Panc1 (cell line): ENCODE measurements around the gene KIF21B. TPM values are rescaled to one million over a fixed set of nuclear protein-coding genes. Genes with fewer than 3 reads are reported as not detected.

Source experiments
- ATAC-seq: fragments of 200-7000 bp; cut with Tn5 transposase; 2 replicates; pipeline ENCODE4 v1.9.1; 2020; ENCODE audit warnings: mild to moderate bottlenecking, moderate library complexity
- BruUV-seq: library from RNA; stranded (reverse); fragments of 400-500 nt; replicated peaks from 2 replicates; lab custom pipeline; 2021; lab: Mats Ljungman, UMichigan
- CTCF ChIA-PET: fragments of 300-600 bp; sonication (Branson Sonifier 250); formaldehyde crosslinking; loops from one replicate; lab custom pipeline; 2022; ENCODE audit warnings: antibody characterized with exemption; lab: Charles Lee
- POLR2A ChIA-PET: fragments of 300-600 bp; sonication (Branson Sonifier 250); formaldehyde crosslinking; loops from one replicate; lab custom pipeline; 2022; ENCODE audit warnings: antibody characterized with exemption; lab: Charles Lee
- DNase-seq: peaks from one replicate; pipeline ENCODE4 v3.0.0-alpha.2; 2010; ENCODE audit warnings: low read depth, low spot score
- H3K27ac ChIP-seq: 2 replicates; pipeline ENCODE4 v1.5.1; 2011; ENCODE audit warnings: mild to moderate bottlenecking, low read length, inconsistent platforms
- H3K27me3 ChIP-seq: fragments of 200-500 bp; sonication (Bioruptor generic); 2 replicates; pipeline ENCODE4 v1.6.0; 2014; ENCODE audit warnings: low read length, inconsistent platforms; ENCODE audit not compliant: control insufficient read depth, insufficient read depth
- H3K36me3 ChIP-seq: fragments of 200-500 bp; sonication (Bioruptor generic); 2 replicates; pipeline ENCODE4 v1.5.1; 2014; ENCODE audit warnings: inconsistent platforms, mild to moderate bottlenecking, low read length, moderate library complexity; ENCODE audit not compliant: control insufficient read depth, insufficient read depth
- H3K4me1 ChIP-seq: 2 replicates; pipeline ENCODE4 v1.5.1; 2011; ENCODE audit warnings: inconsistent platforms, mild to moderate bottlenecking, low read length, moderate library complexity; ENCODE audit not compliant: control insufficient read depth, insufficient read depth
- H3K4me3 ChIP-seq, 2 experiments: 2 replicates each; pipeline ENCODE4 v1.5.1; 2011 to 2012; ENCODE audit warnings: low read depth in 2 of 2, low read length in 2 of 2, mild to moderate bottlenecking in 2 of 2, inconsistent platforms in 1 of 2, moderate library complexity in 1 of 2
- H3K9me3 ChIP-seq: fragments of 200-500 bp; sonication (Bioruptor generic); 2 replicates; pipeline ENCODE4 v1.5.1; 2014; ENCODE audit warnings: low read depth, mild to moderate bottlenecking, inconsistent platforms, low read length, moderate library complexity; ENCODE audit not compliant: control insufficient read depth, insufficient read depth
- POLR2AphosphoS5 ChIP-seq: IDR thresholded peaks from 2 replicates; pipeline ENCODE4 v1.6.1; 2012; ENCODE audit warnings: mild to moderate bottlenecking, low read depth, low read length, moderate library complexity
- SIN3A ChIP-seq: IDR thresholded peaks from 2 replicates; pipeline ENCODE4 v1.6.1; 2012; ENCODE audit warnings: low read depth, mild to moderate bottlenecking, low read length, moderate library complexity, borderline replicate concordance; ENCODE audit not compliant: insufficient read depth
- TCF7L2 ChIP-seq: IDR thresholded peaks from 2 replicates; pipeline ENCODE4 v1.6.1; 2011; ENCODE audit warnings: mild to moderate bottlenecking, low read depth, low read length, inconsistent platforms
- in situ Hi-C: cut with HindIII; loops from 2 replicates; pipeline ENCODE4 v1.10.0; 2016; ENCODE audit warnings: low sequenced_read_pairs, low pct_unique_long_range_greater_than_20kb
- intact Hi-C: fragments of 100-400 bp; cut with micrococcal nuclease; formaldehyde crosslinking; loops from one replicate; pipeline ENCODE4 v1.10.0; 2022; ENCODE audit not compliant: unreplicated experiment
- total RNA-seq: library from RNA; stranded (reverse); gene quantifications from one replicate; pipeline ENCODE4 v1.2.1, GENCODE V29; 2021; ENCODE audit not compliant: unreplicated experiment
- TF ChIP-seq, protein P1 (sequence below): fragments of 450-650 bp; IDR thresholded peaks from 2 replicates; pipeline ENCODE4 v1.5.1; 2017; ENCODE audit warnings: mild to moderate bottlenecking
- TF ChIP-seq, protein P2 (sequence below), 2 experiments: IDR thresholded peaks; 2 replicates each; pipeline ENCODE4 v1.6.1; 2011 to 2012; ENCODE audit warnings: low read depth in 2 of 2, control low read depth in 1 of 2, low read length in 1 of 2, mild to moderate bottlenecking in 1 of 2, moderate library complexity in 1 of 2; ENCODE audit not compliant: insufficient read depth in 1 of 2

The KIF21B gene
- total RNA-seq, 1 experiment from 2014 or later, result 0.46 TPM

DNA sequence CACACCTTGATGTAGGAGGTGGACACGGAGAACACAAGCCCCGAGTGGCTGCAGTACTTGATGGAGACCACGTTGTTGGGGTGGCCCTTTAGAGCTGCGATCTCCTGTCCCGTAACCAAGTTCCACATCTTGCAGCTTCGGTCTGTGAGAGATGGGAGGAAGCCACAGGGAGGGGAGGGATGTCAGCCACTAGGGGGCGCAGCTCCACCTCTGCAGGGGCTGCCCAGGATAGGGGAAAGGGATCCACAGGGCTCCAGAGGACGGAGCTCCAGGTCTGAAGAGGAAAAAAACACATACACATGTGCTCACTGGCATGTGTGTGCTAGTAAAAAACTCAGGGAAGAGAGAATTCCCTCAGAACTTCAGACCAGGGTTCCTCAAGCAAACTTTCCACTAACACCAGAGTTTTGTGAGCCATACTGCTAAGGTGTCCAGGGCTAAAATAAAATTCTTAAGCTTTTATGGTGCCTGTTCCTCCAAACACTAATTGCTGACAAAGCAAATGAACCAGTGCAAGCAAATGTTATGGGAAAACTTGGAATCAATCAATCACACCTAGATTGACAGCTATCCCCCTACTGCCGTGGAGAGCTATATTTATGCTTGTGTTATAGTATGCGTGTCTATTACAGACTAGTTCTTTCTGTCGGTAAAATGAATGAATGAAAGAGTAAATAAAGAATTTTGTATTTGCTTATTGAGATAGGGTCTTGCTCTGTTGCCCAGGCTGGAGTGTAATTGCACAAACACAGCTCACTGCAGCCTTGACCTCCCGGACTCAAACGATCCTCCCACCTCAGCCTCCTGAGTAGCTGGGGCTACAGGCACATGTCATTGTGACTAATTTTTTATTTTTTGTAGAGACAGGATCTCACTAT lies 43.7 kb downstream of the KIF21B start:
- TF ChIP-seq TCF7L2 (no peak), SIN3A (no peak)
- TF ChIP-seq, protein P1, sequence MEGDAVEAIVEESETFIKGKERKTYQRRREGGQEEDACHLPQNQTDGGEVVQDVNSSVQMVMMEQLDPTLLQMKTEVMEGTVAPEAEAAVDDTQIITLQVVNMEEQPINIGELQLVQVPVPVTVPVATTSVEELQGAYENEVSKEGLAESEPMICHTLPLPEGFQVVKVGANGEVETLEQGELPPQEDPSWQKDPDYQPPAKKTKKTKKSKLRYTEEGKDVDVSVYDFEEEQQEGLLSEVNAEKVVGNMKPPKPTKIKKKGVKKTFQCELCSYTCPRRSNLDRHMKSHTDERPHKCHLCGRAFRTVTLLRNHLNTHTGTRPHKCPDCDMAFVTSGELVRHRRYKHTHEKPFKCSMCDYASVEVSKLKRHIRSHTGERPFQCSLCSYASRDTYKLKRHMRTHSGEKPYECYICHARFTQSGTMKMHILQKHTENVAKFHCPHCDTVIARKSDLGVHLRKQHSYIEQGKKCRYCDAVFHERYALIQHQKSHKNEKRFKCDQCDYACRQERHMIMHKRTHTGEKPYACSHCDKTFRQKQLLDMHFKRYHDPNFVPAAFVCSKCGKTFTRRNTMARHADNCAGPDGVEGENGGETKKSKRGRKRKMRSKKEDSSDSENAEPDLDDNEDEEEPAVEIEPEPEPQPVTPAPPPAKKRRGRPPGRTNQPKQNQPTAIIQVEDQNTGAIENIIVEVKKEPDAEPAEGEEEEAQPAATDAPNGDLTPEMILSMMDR, result peak; percentile 89

DNA sequence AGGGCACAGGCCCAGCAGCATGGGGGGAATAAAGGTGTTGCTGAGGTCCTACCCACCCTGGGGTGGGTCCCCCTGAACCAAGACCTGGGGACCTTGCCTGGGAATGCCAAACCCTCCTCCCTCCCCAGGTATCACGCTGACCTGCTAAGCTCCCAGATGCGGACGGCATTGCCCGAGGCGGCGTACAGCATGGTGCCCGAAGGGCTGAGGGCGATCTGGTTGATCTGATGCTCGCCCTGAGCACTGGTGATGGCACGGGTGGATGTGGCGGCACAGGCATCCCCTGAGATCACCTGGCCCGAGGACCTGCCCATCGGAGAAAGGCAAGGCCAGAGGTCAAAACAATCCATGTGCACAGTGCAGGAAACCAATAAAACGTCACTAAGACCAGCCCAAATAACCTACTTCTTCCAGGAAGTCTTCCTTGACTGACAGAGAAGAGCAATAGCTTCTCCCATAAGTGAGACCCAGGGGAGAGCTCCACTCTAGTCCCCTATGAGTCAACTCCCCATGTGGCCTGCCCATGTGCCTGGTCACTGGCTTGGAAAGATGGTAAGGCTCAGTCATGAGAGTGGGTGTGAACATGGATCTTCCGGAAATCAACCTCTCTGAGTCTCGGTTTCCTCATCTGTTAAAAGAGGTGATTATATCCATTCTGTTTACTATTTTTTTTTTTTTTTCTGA lies 46.3 kb downstream of the KIF21B start:
- Histone ChIP-seq H3K4me3 (no peak overlapping the region), H3K36me3 (no peaks in the 10 kb centered on the region), H3K27ac (no peak overlapping the region), H3K4me1 (no peaks in the 10 kb centered on the region), H3K27me3 (no peaks in the 10 kb centered on the region), H3K9me3 (no peaks in the 10 kb centered on the region)
- CTCF ChIA-PET, result no interaction called here
- TF ChIP-seq, protein P1, result no peak
- TF ChIP-seq POLR2AphosphoS5, result no peak
- TF ChIP-seq TCF7L2, result no peak
- TF ChIP-seq, protein P2, sequence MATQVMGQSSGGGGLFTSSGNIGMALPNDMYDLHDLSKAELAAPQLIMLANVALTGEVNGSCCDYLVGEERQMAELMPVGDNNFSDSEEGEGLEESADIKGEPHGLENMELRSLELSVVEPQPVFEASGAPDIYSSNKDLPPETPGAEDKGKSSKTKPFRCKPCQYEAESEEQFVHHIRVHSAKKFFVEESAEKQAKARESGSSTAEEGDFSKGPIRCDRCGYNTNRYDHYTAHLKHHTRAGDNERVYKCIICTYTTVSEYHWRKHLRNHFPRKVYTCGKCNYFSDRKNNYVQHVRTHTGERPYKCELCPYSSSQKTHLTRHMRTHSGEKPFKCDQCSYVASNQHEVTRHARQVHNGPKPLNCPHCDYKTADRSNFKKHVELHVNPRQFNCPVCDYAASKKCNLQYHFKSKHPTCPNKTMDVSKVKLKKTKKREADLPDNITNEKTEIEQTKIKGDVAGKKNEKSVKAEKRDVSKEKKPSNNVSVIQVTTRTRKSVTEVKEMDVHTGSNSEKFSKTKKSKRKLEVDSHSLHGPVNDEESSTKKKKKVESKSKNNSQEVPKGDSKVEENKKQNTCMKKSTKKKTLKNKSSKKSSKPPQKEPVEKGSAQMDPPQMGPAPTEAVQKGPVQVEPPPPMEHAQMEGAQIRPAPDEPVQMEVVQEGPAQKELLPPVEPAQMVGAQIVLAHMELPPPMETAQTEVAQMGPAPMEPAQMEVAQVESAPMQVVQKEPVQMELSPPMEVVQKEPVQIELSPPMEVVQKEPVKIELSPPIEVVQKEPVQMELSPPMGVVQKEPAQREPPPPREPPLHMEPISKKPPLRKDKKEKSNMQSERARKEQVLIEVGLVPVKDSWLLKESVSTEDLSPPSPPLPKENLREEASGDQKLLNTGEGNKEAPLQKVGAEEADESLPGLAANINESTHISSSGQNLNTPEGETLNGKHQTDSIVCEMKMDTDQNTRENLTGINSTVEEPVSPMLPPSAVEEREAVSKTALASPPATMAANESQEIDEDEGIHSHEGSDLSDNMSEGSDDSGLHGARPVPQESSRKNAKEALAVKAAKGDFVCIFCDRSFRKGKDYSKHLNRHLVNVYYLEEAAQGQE (IDR thresholded peaks at IDR 0.05; ENCODE audit: insufficient read depth in 1 of 2, low read depth in 2 of 2, low read length in 1 of 2), result no peak
- no peak for TF ChIP-seq SIN3A
- in situ Hi-C loops (no loop called here), intact Hi-C loops (loop anchor here (5.0 kb wide), 1 partner anchor 135 kb away; the partner anchor contains the start of gene CACNA1S)
- POLR2A ChIA-PET, result no interaction called here
- no peak for DNase-seq
- ATAC-seq, result no peak
- no TSS peak for BruUV-seq

More for the DNA sequence above, 43.7 kb downstream of the KIF21B start:
- Histone ChIP-seq H3K4me3 (no peak overlapping the region), H3K4me1 (no peaks in the 10 kb centered on the region), H3K27me3 (no peaks in the 10 kb centered on the region), H3K36me3 (no peaks in the 10 kb centered on the region), H3K9me3 (no peaks in the 10 kb centered on the region), H3K27ac (no peak overlapping the region)
- in situ Hi-C loops, result no loop called here
- ChIA-PET CTCF (interaction anchor here (0.5 to 1.9 kb wide), 12 partner anchors 8 to 461 kb away, joined by 3 to 8 read pairs (median 4); partner anchors contain the start of gene CACNA1S), POLR2A (no interaction called here)
- intact Hi-C loops, result loop anchor here (2.0 to 5.0 kb wide), 2 partner anchors 63 to 132 kb away; partner anchors contain the start of gene CACNA1S
- ATAC-seq (peak; percentile 94), DNase-seq (no peak)
- no TSS peak for BruUV-seq
